ENCODE data around the gene TCIRG1.

- no peak for TF ChIP-seq CTCF (conservative IDR thresholded peaks at IDR 0.05)
- TF ChIP-seq ZFX (IDR thresholded peaks at IDR 0.05) = no peak
These were observed 23.4 kb upstream of the TCIRG1 start for GRCh38 chr11:68015467-68015866.
